Skin epidermis (tissue), 12 donors: ENCODE data around the gene KIRREL3.
"Not testable (repeated sequence)": the region's sequence is repeated elsewhere in the genome, so short reads cannot be mapped to it uniquely, and the experiment has no call there.

ENCODE experiments used
- H3K27ac ChIP-seq, 21 experiments: fragments of 200-600 bp; sonication (generic) in 11 of 21; one replicate each; pipeline ENCODE4 v1.5.0; 2020; ENCODE audit warnings: mild to moderate bottlenecking in 3 of 21, inconsistent platforms in 2 of 21, moderate library complexity in 2 of 21
- H3K4me3 ChIP-seq, 7 experiments: fragments of 200-600 bp; sonication (generic) in 2 of 7; one replicate each; pipeline ENCODE4 v1.5.0; 2020; ENCODE audit warnings: inconsistent platforms in 2 of 7, mild to moderate bottlenecking in 2 of 7, moderate library complexity in 1 of 7

The KIRREL3 gene

DNA sequence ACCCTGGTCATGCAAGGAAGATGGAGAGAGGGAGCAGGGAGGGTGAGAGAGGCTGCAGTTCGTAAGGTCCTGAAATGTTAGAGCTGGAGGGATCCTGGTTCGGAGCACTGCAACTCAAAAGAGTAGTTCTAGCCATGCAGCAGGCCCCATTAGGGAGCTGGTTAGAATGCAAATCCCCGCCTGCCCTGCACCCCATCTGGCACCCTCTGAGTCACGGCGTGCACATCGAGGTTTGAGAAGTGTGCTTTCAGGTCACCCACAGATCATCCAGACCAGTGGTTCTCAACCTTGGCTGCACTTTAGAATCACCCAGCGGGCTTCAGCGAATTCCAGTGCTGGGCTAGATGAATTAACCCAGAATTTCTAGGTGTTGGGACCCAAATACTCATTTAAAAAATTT is 596.9 kb downstream of the KIRREL3 start:
- H3K27ac ChIP-seq = peak overlapping the region in 4 of 21 experiments; percentile 0 to 60 (median 46)
- H3K4me3 ChIP-seq = no peak overlapping the region

DNA sequence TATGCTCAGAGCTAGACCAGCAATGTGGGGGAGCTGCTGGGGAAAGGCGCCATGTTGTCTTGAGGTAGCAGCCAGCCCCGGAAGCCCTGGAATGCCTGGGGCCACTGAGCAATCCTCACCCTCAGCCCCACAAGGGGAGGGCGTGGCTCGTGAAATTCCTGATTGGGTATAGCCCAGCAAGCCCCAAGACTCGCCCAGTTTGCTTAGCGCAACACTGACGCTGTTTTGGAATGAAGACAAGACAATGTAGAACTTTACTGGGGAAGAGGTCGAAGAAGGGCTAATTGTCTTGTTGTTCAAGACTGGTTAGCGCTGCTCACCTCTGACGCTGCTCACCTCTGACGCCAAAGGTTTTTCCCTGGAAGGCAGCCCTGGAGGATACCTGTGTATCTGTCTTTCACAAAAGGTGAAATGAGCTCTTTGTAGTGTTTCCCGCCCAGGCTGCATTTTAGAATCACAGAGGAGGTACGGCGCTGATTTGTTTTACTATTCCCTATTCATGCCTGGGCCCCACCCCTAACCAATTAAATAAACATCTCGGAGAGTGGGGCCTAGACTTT is 597.5 kb downstream of the KIRREL3 start:
- Histone ChIP-seq H3K4me3 (no peak overlapping the region), H3K27ac (peak overlapping the region in 8 of 21 experiments; percentile 18 to 74 (median 63))

DNA sequence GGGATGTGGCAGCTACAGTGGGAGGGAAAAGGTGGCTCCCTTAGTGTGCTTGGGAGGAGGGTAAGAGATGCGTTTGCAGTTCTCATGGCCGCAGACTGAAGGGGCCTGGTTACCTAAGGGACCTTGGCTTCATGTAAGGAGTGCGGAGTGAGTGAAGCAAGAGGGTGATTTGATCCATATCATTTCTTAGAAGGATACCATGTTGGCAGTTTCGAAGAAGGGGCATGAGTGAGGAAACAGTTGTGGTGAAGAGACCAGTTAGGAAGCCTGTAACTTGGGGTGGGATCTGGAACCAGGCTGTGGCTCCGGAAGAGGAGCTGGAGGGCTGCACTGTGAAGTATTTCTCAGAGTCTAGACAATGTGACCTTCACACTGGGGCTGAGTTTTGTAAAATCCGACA is 600.1 kb downstream of the KIRREL3 start:
- Histone ChIP-seq H3K4me3 (no peak overlapping the region), H3K27ac (no peak overlapping the region)

DNA sequence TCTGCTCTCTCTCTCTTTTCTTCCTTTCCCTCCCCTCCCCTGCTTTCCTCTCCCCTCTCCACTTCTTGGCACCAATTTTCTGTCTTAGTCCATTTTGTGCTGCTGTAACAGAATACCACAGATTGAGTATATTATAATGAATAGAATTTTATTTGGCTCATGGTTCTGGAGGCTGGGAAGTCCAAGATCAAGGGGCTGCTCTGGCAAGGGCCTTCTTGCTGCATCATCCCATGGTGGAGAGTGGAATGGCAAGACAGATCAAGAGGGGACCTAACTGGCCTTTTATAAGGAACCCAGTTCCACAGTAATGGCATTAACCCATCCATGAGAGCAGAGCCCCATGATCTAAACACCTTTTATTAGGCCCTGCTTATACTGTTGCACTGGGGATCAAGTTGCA is 600.6 kb downstream of the KIRREL3 start:
- H3K27ac ChIP-seq = no peak overlapping the region
- no peak overlapping the region for H3K4me3 ChIP-seq

DNA sequence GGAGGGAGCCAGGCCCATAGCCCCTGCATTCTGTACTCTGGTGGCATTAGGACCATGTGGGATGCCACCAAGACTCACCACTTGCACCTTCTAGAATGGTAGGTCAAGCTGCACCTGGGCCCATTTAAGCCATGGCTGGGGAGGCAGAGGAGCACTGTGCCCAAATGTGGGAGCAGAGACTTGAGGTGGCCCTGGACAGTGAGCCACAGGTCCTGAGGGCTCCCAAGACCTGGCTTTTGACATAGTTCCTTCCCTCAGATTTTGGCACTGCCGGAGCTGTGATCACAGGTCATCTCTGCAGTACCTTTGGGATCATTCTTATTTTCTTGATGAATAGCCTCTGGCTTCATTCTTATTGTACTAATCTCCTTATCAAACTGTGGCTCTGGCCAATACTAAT is 601.8 kb downstream of the KIRREL3 start:
- Histone ChIP-seq H3K27ac (peak overlapping the region in 1 of 21 experiments; percentile 49), H3K4me3 (no peak overlapping the region)

DNA sequence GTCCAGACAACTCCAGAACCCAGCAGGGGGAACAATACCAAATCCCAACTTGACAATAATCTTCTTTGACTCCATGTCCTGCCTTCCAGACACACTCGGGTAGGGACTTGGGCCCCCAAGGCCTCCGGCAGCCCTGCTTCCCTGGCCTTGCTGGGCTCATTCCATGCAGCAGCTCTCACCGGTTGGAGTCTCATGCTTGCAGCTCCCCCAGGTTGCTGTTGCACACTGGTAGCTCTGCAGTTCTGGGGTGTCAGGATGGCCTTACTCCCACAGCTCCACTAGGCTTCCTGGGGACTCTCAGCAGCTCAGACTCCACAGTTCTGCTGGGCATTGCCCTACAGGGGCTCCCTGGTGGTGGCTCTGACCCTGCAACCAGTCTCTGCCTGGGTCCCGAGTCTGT is 602.3 kb downstream of the KIRREL3 start:
- no peak overlapping the region for H3K4me3 ChIP-seq
- peak overlapping the region in 1 of 21 experiments; percentile 49 for H3K27ac ChIP-seq

DNA sequence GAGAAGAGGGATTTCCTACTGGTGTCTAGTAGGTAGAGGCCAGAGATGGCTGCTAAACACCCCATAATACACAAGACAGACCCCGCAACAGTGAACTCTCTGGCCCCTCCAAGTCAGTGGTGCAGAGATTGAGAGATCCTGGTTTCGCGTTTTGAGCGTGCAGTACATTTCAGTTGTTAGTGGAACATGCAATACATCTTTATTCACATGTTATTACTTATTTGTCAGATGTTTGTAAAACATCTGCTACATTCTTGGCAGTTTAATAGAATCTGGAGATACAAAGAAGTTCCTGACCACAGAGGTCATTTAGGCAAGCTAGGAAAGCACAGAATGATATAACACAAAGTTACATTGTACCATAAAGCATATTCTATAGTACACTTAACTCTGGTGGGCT is 603.6 kb downstream of the KIRREL3 start:
- Histone ChIP-seq H3K4me3 (no peak overlapping the region), H3K27ac (peak overlapping the region in 1 of 21 experiments; percentile 30)

DNA sequence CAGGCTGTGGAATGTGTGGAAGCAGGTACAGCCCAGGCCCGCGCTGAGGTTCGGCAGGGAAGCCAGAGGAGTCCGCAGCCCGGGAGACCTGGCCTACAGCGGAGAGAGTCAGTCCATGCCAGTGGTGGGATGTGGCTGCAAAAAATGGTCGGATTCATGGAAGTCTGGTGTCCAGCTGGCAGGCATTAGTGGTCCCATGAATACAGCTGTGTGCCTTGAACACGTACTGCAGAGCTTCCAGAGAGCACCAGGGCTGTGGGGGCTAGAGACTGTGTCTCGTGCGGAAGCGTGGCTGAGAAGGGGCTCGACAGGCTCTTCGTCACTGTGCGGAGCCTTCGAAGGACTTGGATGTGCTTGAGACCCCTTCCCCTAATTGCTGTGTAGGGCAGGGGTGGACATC is 604.3 kb downstream of the KIRREL3 start:
- not testable (repeated sequence) for H3K4me3 ChIP-seq
- peak overlapping the region in 1 of 21 experiments; percentile 30 for H3K27ac ChIP-seq

DNA sequence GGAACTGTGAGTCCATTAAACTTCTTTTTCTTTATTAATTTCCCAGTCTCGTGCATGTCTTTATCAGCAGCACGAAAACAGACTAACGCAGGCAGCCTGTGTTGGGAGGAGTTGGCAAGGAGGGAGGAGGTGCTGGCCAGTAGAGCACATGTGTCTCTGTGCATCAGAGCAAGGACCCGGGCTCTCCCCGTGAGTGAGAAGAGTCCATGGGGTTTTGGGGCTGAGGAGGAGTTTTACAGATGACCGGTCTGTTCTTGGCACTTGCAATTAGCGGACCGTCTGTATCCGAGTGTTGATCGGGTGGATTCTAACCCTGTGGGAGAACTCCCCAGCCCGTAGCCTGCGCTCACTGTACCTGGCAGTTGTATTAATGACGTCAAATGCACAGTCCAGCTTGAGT is 604.8 kb downstream of the KIRREL3 start:
- peak overlapping the region in 3 of 21 experiments; percentile 3 to 76 (median 34) for H3K27ac ChIP-seq
- H3K4me3 ChIP-seq = not testable (repeated sequence)

DNA sequence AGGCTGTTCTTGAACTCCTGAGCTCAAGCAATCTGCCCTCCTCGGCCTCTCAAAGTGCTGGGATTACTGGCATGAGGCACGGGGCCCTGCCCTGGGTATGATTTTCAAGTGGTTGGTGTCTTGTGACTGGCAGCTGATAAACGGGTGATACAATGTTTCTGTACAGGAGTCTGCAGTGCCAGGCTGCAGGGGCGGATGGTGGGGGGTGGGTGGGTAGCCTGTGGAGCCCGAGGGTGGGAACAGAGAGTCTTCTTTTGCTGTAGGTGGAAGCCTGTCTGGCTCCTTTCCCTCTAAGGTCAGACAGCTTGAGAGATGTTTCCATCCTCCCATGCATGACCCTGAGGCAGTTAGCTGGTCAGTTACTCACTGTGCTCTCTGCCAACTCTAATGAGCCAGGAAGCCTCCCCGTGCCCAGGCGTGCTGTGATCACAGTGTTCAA is 605.9 kb downstream of the KIRREL3 start:
- peak overlapping the region in 10 of 21 experiments; percentile 2 to 79 (median 40) for H3K27ac ChIP-seq
- not testable (repeated sequence) for H3K4me3 ChIP-seq

DNA sequence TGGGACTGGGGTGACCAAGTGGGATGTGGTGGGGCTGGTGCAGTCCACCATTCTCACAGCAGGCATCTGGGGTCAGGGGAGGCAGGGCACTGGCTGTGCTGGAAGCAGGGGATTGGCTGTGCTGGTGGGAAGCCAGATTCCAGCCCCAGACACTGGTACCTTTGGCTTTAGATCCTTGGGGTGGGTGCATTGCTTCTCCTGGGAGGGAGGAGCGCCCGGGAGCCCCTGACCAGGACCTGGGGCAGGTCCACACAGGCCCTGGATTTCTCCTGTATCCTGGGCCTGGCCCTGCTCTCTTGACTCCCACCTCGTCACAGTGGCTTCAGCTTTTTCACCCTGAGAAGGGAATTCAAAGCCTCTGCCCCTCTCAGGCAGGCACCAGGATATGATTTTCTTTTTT is 606.5 kb downstream of the KIRREL3 start:
- H3K27ac ChIP-seq = peak overlapping the region in 11 of 21 experiments; percentile 2 to 79 (median 32)

DNA sequence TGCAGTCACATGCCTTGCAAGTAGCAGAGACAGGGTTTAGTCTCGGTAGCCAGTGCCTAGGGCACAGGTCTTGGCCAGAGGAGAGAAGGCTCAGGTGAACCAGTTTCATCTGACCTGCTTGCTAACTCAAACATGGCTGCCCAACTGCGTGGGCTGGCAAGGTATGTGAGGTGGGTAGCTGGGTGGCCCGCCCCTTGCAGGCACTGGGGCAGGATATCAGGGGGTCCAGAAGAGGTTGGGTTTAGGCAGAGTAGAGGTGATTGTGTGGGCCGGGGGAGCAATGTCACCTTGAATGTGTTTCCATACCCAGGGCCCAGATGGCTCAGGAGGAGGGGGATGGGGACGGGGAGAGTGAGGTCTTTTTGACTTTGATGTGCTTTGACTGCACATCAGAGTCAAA is 607.4 kb downstream of the KIRREL3 start:
- peak overlapping the region in 7 of 21 experiments; percentile 4 to 79 (median 34) for H3K27ac ChIP-seq
- H3K4me3 ChIP-seq = no peak overlapping the region

More for the DNA sequence above, 606.5 kb downstream of the KIRREL3 start:
- no peak overlapping the region for H3K4me3 ChIP-seq

DNA sequence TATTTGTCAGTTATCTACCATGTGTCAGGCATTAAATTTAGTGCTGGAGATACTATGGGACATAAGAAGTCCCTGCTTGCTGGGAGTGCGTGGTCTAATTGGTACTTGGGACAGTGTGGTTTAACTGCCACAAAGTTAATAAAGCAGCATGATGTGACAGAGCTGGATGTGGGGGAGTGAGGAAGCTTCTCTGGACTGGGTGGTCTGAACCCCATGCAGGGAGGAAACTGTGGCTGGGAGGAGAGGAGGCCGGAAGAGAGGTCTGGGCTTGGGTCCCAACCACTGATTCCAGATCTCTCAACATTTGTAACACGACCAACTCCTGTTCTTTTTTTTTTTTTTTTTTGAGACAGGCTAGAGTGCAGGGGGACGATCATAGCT is 607.9 kb downstream of the KIRREL3 start:
- no peak overlapping the region for H3K4me3 ChIP-seq
- H3K27ac ChIP-seq = peak overlapping the region in 6 of 21 experiments; percentile 26 to 79 (median 32)

DNA sequence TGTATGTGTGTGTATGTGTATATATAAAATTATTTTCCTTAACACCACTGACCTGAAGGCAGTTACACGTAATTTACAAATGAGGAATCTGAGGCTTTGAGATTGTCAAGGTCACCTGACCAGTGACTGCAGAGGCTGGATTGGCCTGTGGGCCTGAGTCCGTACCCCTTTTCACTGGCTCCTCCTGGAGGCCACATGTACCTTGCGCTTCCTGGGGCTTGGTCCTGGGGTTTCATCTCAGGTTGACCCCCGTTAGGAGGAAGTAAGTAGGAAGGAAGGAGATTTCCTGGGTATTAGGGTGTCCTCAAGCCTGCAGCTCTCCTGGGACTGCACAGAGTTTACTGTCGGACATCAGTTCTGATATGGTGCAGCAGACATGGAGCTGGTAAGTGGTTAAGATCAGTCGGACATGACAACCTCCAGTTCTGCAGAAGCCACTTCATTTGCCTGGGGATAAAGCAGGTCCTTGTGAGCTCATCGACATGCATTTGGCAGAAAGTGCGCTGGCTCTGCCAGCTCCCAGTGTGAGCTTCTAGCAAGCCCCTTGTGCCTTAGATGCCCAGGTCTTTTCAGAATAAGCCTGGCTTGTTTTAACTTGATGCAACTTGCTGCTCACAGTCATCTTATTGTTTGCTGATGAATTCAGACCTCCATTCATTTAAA is 608.5 kb downstream of the KIRREL3 start:
- Histone ChIP-seq H3K27ac (peak overlapping the region in 10 of 21 experiments; percentile 2 to 53 (median 28)), H3K4me3 (no peak overlapping the region)

DNA sequence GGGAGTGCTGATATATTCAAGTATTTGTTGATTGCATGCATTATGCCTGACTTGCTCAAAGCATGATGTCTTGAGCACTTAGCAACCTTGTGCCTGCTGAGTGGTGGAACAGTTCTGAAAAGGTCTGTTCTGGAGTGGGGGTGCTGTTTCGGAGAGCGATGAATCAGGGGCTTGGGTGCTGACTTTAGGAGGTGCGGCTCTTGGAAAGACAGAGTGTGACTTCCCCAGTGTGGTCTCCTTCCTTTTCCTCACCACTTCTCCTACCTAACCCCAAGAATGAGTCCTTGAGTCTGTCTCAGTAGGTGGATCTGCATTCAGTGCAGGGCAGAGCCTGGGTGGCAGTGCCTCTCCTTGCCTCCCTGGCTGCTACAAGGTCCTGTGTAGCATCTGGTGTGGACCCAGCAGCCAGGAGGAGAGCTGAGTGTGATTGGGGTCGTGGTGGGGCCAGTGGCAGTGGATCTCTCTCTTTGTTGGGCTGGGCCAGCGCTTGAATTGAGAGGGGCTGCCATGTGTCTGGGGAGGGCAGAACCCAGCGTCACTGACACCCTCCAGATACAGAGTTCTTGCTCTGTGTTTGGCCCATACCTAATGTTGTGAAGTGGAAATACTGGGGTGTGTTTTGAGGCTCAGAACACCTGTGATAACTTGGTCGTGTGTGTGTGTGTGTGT is 609.1 kb downstream of the KIRREL3 start:
- Histone ChIP-seq H3K27ac (peak overlapping the region in 8 of 21 experiments; percentile 6 to 77 (median 49)), H3K4me3 (no peak overlapping the region)

DNA sequence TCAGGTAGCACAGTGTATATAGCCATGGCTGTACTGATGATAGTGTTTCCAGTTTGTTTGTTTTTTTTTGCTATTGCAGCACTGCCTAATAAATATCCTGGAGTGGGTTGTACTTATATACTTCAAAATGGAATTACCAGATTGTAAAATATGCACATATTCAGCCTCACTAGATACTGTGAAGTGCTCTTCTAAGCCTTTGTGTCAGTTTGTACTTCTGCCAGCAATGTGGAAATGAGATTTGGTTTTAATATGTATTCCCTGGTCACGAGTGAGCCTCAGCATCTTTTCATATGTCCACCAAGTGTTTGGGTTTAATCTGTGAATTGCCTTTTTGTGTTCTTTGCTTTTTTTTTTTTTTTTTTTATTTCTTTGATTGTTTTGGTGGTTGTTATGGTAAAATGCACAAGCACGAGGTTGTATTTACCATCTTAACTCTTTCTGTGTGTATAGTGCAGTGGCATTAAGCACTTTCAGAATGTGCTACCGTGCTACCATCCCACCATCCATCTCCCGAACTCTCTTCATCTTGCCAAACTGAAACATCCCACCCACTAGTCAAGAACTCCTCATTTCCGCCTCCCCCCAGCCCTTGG is 610.2 kb downstream of the KIRREL3 start:
- H3K27ac ChIP-seq = no peak overlapping the region
- H3K4me3 ChIP-seq = no peak overlapping the region

DNA sequence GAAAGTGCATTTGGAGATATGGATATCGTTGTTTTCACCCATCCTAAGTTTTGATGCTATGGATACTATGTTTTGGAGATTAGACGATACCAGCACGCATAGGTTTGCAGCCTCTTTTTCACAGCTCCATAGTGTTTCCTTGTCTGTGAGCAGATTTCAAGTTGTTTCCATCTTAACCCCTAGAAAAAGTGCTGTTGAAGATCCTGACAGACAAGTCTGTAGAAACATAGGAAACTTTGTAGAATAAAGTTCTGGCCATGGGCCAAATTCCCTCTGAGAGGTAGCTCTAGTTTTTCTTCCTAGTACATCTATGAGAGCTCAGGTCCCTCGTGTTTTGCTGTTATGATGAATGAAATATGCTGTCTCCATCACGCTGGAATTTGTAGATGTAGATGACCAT is 612.7 kb downstream of the KIRREL3 start:
- Histone ChIP-seq H3K4me3 (no peak overlapping the region), H3K27ac (no peak overlapping the region)

DNA sequence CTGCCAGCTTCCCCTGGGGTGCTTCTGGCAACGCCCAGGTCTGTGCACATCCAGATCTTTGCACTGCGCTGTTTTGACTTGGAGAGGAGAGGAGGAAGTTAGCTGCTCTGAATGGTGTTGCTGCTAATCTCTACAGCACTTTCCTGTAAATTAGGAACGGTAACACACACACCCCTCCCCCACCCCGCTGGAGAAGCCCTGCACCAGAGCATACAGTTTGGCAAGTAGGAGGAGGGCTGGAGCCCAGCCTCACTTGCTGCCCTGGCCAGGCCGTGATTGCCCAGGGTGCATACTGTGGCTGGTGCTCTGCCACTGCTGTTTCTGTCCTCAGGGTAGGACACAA is 613.9 kb downstream of the KIRREL3 start:
- H3K27ac ChIP-seq = peak overlapping the region in 7 of 21 experiments; percentile 20 to 53 (median 31)

DNA sequence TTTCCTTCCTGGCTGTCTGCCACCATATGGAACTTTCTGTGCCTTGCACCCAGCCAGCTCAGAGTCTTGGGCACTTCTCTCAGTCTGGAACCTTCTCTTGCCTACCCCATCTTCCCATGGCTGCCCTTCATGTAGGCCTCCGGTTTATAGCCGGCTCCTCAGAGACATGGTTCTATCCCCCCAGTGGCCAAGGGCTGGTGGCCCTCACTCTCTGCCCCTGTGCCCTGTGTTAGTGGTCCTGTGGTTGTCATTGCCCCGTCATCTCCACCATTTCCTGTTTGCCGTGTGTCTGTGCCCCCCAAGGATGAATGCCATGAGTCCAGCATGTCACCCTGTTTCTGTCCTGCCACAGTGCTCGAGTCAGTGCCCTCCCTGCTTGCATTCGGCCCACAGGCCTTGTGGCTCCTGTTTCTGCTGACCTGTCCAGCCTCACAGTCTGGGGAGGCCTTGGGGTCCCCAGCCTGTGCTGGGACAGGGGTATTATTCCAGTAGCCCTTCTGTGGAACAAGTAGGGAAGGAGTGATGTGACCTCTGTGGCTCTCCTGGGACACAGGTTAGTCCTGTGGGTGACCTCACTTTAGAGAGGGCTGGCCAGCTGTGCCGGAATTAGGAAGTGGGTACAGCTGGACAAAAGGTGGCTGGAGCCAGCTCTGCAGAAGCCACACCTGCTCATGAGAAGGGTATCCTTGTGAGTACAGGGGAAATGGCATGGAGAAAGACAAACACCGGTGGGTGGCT is 614.4 kb downstream of the KIRREL3 start:
- no peak overlapping the region for H3K4me3 ChIP-seq
- H3K27ac ChIP-seq = peak overlapping the region in 10 of 21 experiments; percentile 1 to 75 (median 51)

More for the DNA sequence above, 613.9 kb downstream of the KIRREL3 start:
- not testable (repeated sequence) for H3K4me3 ChIP-seq
